Measurements from ENCODE around the gene USP47.

DNA sequence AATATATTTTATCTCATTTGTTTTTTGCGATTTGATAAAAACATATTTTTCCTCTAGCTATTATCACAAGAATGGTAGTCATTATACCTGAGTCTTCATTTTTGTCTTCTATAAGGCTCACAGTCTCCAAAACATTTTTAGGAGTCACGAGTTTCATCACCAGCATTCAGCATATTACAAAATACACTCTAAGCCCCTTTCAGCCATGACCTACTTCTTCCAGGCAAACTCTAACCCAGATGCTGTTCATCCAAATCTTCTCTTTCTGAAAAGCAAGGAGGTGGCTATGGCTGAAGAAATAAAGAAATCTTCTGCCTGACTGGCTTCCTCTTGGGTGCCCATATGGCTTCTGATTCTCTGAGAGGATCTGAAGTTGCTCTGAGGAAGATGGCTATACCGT lies 35.7 kb upstream of the USP47 start:
- TF ChIP-seq, protein P1, sequence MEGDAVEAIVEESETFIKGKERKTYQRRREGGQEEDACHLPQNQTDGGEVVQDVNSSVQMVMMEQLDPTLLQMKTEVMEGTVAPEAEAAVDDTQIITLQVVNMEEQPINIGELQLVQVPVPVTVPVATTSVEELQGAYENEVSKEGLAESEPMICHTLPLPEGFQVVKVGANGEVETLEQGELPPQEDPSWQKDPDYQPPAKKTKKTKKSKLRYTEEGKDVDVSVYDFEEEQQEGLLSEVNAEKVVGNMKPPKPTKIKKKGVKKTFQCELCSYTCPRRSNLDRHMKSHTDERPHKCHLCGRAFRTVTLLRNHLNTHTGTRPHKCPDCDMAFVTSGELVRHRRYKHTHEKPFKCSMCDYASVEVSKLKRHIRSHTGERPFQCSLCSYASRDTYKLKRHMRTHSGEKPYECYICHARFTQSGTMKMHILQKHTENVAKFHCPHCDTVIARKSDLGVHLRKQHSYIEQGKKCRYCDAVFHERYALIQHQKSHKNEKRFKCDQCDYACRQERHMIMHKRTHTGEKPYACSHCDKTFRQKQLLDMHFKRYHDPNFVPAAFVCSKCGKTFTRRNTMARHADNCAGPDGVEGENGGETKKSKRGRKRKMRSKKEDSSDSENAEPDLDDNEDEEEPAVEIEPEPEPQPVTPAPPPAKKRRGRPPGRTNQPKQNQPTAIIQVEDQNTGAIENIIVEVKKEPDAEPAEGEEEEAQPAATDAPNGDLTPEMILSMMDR (conservative IDR thresholded peaks at IDR 0.05; ENCODE audit: low read length) = no peak
- TF ChIP-seq EZH2phosphoT487 (IDR thresholded peaks at IDR 0.05; ENCODE audit: borderline replicate concordance, low read depth, low read length) = no peak
